ENCODE data around the gene BTNL9.
"Not testable (repeated sequence)": the region's sequence is repeated elsewhere in the genome, so short reads cannot be mapped to it uniquely, and the experiment has no call there.

The BTNL9 gene

DNA sequence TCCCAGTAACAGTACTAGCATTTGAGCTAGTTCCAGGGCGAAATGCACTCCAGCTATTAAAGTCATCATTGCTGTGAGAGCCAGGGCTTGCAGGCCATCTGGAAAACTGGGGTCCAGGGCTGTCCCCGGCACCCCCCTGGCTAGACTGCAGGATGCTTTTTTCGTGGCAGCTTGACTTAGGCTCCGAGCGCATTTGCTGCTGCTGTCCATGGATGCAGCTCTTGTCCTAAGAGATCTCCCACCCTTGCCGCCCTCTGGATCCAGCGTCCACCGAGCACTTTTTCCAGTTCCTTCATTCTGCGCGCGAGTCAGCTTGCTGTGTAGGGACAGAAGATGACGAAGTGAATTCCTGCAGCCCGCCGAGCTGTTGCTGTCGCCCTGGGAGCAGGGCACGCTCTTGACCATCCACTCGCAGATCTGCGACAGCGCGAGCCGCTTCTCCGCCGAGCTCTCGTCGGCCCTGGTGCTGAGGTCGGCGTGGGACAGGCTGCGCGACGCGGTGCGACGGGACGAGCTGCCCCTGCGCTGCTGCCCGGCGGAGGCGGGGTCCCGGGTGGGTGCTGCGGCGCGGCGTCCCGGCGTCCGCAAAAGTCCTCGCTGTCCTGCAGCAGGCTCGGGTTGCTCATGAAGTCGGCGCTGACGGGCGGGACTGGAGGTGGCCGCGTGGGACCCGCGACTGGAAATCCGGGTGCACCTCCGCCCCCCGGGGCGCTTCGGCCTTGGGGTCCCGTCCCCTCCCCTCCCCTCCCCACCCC, 60.2 kb downstream of the BTNL9 start:
- DNase-seq (ENCODE audit: low read depth), result no peak

DNA sequence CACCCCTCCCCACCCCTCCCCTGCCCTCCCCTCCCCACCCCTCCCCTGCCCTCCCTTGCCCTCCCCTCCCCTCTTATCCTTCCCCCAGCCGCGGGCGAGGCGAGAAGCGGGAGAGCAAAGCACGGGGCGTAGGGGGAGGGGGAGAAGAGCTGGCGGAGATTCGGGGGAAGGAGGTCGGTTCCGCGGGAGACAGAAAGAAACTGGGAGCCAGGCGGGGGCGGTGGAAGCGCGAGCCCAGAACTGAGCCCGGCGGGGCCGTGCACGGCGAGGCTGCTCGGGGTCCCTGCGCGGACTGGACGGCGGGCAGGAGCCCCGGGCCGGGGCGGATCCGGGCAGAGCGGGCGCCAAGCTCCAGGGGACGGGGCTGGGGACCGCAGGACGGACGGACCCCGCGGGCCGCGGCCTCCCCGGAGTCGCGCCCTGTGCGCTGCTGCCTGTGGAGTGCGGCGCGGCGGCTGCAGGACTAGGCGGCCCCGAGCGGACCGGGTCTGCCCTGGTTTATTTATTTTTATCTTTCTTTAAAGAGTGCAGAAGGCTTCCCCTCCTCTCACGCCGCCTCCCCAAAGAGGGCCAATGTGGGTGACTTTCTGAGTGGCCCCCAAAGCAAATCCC, 61.1 kb downstream of the BTNL9 start:
- not testable (repeated sequence) for DNase-seq (ENCODE audit: low read depth)

DNA sequence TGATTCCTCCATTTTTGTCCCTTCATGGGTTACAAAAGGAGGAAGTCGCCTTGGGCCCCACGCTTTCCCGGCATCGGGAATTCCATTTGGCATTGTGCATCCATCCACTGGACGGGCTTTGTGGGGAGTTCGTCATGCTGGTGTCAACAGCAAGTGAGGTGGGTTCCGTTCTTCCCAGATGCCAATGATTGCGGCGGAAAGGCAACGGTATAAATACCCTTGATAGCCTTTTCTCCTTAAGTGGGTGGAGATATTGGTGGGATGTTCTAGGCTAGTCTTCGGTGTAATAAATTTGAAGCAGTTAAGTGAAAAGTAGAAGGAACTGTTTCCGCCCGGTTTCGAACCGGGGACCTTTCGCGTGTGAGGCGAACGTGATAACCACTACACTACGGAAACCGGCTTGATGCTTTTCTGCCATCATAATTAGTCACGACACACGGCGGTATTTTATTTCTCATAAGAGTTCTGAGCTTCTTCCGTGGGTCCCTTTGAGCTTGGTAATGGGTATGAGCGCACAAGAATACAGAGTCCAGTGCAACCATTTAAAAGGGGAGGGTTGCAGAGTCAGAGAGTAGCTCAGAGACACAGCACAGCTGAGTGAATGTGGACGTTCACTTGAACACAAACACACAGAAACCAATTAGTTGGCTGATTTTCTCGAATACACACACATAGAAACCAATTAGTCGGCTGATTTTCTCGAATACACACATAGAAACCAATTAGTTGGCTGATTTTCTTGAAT, 62.0 kb downstream of the BTNL9 start:
- not testable (repeated sequence) for DNase-seq (ENCODE audit: low read depth)

DNA sequence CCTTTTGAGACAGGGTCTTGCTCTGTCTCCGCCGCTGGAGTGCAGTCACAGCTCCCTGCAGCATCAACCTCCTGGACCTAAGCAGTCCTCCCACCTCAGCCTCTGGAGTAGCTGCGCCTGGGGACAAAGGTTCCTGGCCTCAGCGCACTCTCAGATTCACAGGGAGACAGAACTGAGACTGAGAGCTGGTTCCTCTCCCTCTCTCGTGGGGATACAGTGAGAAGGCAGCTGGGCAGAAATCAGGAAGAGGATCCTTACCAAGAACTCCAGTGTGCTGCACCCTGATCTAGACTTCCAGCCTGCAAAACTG, 64.1 kb downstream of the BTNL9 start:
- not testable (repeated sequence) for DNase-seq (ENCODE audit: low read depth)

DNA sequence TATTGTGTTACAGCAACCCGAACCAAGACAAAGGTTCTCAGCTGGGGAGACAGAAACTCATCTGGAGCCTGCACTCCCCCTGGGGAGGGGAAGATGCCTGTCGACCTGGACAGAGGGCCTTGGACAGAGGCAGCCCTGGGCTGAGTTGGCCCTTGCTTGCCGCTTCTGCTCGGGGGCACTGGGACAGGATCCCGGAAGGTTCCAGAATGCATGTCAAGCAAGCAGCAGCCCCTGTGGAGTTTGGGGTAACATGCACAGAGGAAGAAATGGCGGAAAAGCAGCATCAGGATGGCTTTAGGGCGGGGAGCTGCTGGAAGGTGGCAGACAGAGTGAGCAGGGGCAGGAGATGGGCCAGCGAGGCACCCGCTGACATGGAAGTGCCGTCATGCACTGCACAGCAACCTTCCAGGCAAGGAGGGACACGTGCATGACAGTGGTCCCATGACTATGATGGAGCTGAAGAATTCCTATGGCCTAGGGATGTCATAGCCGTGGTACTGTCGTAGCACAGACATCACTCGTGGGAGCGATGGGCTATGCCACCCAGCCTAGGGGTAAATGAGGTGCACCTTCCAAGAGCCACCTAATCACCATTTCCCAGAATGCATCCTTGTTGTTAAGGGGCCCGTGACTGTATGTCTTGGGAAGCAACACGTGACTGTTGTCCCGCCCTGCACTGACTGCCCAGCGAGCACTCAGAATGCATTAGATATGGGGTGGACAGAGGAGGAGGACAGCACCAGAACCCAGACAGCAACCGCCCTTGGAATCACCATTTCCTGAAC, 64.7 kb downstream of the BTNL9 start:
- DNase-seq (ENCODE audit: low read depth), result not testable (repeated sequence)

DNA sequence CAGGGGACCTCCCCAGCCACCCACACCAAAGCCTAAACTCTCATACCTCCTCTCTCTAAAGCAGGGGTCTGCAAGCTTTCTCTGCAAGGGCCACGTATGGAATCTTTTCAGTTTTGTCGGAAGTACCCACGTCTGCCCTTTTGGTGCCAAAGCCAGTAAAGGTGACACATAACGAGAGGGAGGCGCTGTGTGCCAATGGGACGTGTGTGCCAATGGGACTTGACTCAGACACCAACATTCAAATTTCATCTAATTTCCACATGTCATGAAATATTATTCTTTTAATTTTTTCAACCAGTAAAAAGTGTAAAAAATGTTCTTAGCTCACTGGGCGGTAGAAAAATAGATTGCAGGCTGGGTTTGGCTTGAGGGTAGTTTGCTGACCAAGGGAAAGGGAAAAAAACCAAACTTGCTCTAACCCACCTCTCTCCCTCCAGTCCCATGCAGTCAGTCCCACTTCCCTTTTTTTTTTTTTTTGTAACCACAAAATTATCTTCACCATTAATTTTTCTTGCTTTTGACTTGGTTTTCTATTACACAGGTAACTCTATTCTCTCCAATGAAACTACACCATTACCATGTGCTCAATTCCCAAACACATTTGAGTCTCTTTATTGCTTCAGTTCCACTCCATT, 65.4 kb downstream of the BTNL9 start:
- no peak for DNase-seq (ENCODE audit: low read depth)

DNA sequence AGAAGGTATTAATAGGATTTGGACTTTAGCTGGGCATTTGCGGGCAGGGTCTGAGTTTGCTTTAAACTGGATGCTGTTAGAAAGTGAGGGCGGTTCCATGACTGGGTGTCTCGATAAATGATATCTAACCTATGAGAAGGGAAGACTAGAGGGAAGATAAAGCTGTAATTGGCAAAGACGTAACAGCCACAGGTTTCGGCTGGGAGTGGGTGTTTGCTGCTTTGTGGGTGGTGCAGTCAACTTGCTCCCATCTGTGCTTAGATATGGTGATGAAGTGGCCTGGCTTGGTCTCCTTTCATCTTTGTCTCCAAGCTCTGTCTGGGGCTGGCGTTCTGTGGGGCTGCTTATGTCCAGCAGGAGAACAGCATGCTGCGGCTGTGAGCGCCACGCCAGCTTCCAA, 67.6 kb downstream of the BTNL9 start:
- DNase-seq (ENCODE audit: low read depth), result no peak

DNA sequence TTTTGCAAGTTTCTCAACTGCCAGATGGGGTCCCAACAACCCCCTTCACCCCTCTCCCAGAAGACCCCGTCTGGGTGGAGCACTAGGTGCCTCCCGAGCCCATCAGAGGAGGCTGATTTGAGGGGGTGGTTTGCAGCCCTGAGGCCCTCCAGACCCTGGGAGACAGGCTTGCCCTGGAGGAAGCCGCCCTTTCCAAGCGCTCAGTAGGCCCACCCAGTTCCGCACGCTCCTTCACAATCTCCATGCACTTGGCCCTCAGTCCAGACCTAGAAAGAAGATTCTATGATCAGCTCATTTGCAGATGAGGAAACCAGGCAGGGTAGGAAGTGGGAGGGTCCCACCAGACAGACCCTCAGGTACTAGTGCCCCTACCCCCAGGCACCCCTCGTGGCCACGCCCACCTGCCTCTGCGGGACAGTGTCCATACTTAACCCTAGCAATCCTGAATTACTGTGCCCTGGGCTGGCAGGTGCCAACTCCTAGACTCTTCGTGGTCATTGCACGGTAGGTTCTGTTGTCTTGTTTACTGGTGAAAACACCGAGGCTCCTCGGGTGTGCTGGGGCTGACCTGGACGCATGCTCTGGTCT, 68.6 kb downstream of the BTNL9 start:
- no peak for DNase-seq (ENCODE audit: low read depth)

DNA sequence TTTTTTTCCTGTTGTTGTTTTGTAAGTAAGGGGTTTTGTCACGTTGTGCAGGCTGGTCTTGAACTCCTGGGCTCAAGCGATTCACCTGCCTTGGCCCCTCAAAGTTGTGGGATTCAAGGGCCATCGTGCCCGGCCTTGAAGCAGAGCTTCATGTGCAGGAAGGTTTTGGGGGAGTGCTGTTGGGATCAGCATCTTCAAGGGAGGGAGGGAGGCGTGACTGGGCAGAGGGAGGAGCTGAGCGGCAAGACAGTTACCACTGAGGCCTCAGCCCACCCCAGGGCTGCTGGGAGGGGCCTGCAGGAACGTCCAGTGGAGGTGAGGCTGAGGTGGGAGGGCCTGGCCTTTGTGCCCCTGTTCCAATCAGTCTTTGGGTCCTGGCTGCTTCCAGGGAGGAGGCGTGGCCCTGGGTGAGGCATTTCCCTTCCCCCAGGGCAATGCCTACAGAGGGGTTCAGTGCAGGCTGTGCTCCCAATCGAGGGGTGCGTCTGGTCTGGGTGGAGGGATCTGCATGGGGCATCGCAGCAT, 69.5 kb downstream of the BTNL9 start:
- no peak for DNase-seq (ENCODE audit: low read depth)

DNA sequence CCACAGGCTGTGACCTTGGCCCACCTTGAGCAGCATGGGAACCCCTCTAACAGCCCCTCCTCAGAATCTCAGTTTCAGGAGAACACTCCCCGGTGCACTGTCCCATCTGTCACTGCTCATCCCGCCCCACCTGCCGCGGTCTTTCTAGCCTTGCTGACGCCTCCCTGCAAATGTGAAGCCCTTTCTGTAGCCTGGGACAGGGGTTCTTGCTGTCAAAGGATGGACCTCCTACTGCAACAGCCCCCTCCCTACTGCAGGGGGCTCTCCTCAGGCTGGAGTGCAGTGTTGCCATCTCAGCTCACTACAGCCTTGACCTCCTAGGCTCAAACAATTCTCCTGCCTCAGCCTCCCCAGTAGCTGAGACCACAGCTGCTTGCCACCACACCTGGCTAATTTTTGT, 70.9 kb downstream of the BTNL9 start:
- DNase-seq (ENCODE audit: low read depth), result no peak
